Activated CD8-positive, alpha-beta memory T cell treated with anti-CD3 and anti-CD28 coated beads, Interleukin-2, amount 50 U/mL, for 24 hours (primary cell): Measurements from ENCODE around the gene CEP192.

Experiments used
- DNase-seq: peaks from one replicate; pipeline ENCODE4 v3.0.0-alpha.2; 2020; ENCODE audit errors: extremely low read depth

Gene CEP192

GRCh38 chr18:13099113-13099512 lies 108.0 kb downstream of the CEP192 start:
- no peak for DNase-seq

- no peak for DNase-seq
These were observed 109.9 kb downstream of the CEP192 start for GRCh38 chr18:13100942-13101658.

GRCh38 chr18:13101659-13102197 lies 110.6 kb downstream of the CEP192 start:
- DNase-seq: no peak

GRCh38 chr18:13103366-13103765 lies 112.2 kb downstream of the CEP192 start:
- no peak for DNase-seq

GRCh38 chr18:13105059-13105458 lies 113.9 kb downstream of the CEP192 start:
- DNase-seq: no peak

GRCh38 chr18:13107074-13107473 lies 115.9 kb downstream of the CEP192 start:
- no peak for DNase-seq

GRCh38 chr18:13108330-13108729 lies 117.2 kb downstream of the CEP192 start:
- no peak for DNase-seq

- no peak for DNase-seq
These were observed 119.4 kb downstream of the CEP192 start for GRCh38 chr18:13110559-13110958.

GRCh38 chr18:13112982-13113381 lies 121.8 kb downstream of the CEP192 start:
- DNase-seq: no peak

- no peak for DNase-seq
These were observed 129.1 kb downstream of the CEP192 start for GRCh38 chr18:13120255-13120654.

- no peak for DNase-seq
These were observed 129.8 kb downstream of the CEP192 start for GRCh38 chr18:13120983-13121441.

GRCh38 chr18:13124411-13124810 lies 133.2 kb downstream of the CEP192 start:
- no peak for DNase-seq

GRCh38 chr18:13125191-13125590 lies 134.0 kb downstream of the CEP192 start:
- no peak for DNase-seq

- DNase-seq: no peak
These were observed 135.9 kb downstream of the CEP192 start for GRCh38 chr18:13126966-13127598.

- DNase-seq: no peak
These were observed 140.1 kb downstream of the CEP192 start for GRCh38 chr18:13131283-13131682.

GRCh38 chr18:13134551-13135401 lies 143.6 kb downstream of the CEP192 start:
- DNase-seq: no peak

- no peak for DNase-seq
These were observed 145.1 kb downstream of the CEP192 start for GRCh38 chr18:13136056-13136903.

GRCh38 chr18:13136904-13137669 lies 145.9 kb downstream of the CEP192 start:
- DNase-seq: no peak

GRCh38 chr18:13137670-13138419 lies 146.7 kb downstream of the CEP192 start:
- no peak for DNase-seq
